GM19328 (cell line): ENCODE results near the gene ATP12A.

ENCODE experiments used
- ATAC-seq: cut with Tn5 transposase; IDR thresholded peaks from one replicate; pipeline ENCODE4 v1.9.1; 2021; ENCODE audit warnings: mild to moderate bottlenecking, moderate library complexity; ENCODE audit not compliant: unreplicated experiment

The ATP12A gene

DNA sequence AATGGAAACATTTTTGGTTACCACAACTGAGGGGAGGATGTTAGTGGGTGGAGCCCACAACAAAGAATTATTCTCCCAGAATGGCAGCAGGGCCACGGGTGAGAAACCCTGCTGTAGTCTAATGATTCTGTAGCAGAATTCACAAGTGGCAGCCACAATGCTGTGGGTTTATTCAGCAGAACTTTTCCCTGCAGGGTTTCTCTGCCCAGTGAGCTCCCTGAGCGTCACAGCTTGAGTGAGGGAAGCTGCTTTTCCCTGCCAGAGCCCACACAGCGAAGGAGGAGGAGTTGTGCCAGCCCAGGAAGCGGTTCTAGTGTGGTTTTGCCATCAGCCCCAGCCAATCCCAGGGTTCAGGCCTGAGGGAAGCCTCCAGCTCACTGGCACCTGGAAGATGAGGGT, 4.4 kb downstream of the ATP12A start:
- no peak for ATAC-seq

DNA sequence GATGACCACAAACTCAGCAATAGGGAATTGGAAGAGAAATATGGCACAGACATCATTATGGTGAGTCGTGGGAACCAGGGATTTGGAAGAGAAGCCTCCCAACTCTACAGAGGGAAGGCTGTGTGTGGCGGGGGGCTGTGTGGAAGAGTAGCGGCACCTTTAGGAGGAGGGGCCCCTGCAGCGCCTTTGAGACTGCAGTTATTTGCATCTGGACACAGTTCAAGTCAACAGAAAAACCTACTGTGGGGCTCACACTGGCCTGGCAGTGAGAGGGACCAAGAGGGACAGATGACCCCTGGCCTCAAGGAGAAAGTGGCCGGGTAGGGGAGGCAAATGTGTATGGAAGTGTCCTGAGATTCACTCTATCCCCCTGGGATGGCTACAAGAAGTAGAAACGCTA, 5.1 kb downstream of the ATP12A start:
- ATAC-seq = no peak

DNA sequence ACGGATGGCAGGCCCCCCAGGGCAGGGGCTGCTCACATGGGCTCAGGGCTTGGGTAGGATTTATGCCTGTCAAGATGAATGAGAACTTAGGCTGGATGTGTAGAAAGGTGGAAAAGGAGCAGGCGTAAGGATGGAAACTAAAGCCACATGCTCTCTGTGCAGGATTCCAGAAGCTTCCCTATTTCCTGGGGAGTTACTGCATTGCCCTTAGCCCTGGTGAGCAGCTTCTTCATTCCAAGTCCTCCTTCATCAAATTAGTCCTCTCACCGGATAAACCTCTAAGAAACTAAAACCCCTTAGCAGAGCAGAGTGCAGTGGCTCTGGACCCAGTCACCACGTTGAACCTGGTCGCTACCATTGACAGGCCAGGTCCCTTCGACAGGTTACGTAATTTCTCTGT, 7.4 kb downstream of the ATP12A start:
- no peak for ATAC-seq

DNA sequence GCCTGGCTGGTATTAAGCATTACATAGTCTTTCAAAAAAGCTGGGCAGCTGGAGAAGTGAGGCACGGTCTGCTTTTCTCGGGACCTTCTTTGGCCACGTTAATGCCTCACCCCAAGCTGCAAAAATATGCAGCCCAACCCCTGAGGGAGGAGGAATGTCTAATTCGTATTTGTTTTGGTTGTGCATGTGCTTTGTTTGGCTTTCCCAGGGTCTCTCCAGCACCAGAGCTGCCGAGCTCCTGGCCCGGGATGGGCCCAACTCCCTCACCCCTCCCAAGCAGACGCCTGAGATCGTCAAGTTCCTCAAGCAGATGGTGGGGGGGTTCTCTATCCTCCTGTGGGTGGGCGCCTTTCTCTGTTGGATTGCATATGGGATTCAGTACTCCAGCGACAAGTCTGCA, 7.9 kb downstream of the ATP12A start:
- no peak for ATAC-seq

DNA sequence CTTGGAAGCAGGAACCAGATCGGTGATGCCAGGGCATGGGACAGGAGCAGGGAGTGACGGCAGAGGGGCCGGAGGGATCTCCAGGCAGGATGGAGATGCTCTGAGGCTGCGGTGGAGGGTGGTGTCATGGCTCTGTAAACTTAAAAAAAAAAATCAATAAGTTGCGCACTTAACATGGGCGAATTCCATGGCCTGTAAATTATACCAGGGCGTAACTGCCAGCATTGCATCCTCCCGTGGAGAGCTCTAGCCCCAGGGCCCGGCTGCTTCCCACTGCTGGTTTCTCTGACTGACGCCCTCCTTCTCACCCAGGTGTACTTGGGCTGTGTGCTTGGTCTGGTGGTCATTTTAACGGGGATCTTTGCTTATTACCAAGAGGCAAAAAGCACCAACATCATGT, 8.7 kb downstream of the ATP12A start:
- no peak for ATAC-seq

DNA sequence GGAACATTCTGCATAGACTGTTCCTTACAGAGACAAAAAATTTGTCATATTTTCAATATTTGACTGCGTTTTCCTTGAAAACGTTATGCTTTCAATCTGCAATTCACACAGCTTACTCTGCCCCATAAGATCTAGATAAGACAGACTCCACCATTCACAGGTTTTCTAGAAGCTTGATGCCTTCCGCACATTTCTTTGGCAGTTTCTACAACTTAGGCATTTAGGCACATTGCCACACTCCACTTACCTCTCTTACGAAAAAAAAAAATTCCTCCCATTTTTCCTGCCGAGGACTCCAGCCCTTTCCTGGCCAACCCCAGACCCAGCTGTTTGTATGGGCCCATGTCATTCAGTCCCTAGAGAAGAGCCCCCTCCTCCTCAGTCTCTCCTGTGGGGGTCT, 11.2 kb downstream of the ATP12A start:
- no peak for ATAC-seq

DNA sequence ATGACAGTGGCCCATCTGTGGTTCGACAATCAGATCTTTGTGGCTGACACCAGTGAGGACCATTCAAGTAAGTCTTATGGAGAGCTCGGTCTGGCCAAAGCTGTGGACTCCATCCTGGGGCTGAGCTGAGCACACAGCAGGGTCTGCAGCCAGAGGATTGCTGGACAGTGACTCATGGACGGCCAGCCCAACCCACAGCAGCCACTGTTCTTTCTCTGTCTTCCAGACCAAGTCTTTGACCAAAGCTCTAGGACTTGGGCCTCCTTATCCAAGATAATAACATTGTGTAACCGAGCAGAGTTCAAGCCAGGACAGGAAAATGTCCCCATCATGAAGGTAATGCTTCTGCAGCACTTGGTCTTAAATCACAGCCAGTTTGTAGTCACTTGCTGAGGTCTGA, 12.4 kb downstream of the ATP12A start:
- no peak for ATAC-seq

DNA sequence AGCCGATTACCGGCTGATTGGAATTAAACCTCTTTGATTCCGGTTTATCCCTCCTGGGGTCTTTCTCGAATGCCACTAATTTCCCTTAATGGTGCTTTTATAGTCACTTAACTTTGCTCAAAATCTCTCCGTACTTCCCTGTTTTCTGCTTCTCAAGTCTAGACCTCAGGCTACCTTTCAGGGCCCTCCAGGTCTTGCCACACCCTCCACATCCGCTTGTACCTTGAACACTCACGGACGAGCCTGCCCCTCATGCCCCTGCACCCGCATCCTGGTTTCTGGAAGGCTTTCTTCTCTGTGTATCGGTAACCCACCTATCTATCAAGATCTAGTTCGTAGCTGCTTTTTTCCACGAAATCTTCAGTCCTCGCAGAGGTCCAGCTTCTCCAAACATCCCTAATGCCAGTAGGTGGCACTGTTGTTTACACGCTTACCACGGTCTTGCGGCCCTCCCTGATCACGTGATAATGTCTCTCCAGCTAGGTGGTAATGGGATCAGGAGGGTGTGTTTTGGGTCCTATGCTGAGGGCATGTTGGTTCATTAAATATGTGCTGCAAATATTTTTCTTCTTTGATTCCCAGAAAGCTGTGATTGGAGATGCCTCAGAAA, 13.8 kb downstream of the ATP12A start:
- ATAC-seq = no peak

DNA sequence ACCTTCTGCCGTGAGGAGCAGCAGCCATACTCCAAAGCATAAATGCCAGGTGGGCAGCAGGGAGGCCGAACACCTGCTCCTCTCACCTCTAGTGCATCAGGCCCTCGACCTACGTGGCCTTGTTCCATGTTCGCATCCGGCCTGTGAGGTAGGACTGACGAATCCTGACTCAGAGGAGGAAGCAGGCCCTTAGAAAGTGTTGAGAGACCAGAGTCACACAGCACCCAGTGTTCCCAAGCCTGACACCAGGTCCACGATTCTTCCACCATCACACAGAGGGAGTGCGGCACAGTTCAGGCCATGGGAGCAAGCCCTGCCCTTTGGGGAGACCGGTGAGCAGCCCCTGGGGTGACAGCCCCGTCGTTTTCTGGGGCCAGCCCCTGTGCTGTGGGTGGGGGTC, 14.7 kb downstream of the ATP12A start:
- ATAC-seq = no peak

DNA sequence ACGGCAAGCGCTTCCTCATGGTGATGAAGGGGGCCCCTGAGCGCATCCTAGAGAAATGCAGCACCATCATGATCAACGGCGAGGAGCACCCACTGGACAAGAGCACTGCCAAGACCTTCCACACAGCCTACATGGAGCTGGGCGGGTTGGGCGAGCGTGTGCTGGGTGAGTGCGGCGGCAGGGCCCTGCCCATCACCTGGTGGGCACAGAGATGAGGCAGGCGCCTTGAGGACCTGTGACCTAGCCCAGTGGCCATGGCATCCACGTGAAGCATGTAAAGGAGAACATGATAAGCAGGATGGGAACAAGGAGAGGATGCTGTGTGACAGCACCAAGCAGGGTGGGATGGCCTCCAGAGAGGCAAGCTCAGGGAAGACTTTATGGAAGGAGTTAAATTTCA, 18.5 kb downstream of the ATP12A start:
- no peak for ATAC-seq

DNA sequence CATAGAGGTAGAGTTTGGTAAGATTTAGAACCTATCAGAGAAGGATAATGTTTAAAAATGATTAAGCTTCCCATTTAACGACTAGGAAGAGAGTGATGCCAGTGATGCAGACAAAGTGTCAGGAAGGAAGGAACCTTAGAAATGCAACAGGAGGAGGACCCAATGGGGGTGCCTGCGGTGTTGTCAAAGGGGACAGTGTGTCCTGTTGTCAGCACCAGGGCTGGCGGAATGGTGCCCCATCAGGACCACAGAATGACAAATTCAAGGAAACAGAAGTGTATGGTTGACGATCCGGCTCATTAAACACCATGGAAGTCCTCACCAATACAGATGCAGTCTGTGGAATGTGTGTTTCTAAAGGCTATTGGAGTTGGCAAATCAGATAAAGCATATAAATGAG, 19.3 kb downstream of the ATP12A start:
- no peak for ATAC-seq

DNA sequence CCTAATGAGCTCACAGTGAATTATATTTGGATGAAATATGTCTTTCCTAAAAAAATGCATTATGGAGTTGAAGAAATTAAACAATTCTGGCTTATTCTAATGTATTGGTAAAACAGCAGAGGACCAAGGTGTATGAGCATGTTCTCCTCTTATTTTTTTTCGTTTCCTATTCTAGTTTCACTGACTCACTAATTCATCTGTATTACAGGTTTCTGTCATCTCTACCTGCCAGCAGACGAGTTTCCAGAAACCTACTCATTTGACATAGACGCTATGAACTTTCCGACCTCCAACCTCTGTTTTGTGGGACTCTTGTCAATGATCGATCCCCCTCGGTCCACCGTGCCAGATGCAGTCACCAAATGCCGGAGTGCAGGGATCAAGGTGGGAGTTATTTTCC, 20.3 kb downstream of the ATP12A start:
- ATAC-seq = no peak

DNA sequence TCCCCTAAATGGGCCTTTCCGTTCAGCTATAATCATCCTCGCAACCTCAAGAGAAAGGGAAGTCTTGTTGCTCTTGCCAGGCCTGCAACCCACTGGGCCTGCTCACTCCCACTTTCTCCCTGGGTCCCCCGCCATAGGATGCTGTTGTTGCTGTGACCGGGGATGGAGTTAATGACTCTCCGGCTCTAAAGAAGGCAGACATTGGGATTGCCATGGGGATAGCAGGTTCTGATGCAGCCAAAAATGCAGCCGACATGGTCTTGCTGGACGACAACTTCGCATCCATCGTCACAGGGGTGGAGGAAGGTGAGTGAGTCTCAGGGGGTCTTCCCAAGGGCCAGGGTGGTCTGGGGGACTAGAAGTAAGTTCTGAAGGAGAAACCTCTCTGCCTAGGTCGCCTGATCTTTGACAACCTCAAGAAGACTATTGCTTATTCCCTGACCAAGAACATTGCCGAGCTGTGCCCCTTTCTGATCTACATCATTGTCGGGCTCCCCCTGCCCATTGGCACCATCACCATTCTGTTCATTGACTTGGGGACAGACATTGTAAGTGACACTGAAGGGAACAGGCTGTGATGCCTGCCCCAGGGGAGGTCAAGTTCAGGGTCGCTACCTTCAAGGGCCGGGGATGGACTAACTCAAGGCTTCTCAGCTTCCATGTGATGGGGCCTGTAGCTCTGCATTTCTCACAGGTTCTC, 26.8 kb downstream of the ATP12A start:
- no peak for ATAC-seq

DNA sequence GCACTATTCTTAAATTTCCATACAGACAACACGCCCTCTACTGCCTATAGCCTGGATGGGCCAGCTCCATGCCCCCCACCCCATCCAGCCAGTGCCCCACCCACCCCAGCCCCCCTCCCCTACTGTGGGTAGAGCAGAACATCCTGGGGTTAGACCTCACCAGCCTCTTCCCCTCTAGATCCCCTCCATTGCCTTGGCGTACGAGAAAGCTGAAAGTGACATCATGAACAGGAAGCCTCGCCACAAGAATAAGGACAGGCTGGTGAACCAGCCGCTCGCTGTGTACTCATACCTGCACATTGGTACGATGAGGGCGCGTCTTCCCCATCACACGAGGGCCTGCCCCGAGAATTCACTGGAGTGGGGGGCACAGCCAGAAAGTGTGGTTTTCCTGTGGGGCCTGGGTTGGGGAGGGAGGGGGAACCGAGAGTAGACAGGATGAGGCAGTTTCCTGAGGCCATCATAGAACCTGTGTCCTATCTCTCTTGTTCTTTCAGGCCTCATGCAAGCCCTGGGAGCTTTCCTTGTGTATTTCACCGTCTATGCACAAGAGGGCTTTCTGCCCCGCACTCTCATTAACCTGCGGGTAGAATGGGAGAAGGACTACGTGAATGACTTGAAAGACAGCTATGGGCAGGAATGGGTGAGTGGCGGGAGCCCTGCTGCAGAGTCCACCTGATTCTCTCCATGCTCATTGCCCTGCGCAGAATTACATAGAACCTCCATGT, 29.1 kb downstream of the ATP12A start:
- ATAC-seq = no peak

DNA sequence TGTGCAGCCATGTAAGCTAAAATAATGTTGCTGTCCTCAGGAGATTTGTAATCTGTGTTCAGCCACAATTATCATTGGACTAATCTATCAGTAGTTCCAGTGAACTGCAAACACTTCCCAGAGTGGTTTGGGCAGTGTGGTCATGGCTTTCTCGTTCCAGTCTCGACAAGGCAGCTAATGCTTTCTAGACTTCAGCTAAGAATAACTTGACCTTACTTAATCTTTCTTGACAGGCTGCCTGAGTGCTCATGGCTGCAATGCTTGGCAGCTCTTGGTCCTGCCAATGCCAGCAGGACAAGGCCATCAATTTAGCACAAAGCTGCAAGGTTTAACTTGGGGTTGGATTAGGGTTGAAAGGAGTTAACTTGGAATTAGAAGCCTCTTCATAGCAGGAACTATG, 32.8 kb downstream of the ATP12A start:
- no peak for ATAC-seq

DNA sequence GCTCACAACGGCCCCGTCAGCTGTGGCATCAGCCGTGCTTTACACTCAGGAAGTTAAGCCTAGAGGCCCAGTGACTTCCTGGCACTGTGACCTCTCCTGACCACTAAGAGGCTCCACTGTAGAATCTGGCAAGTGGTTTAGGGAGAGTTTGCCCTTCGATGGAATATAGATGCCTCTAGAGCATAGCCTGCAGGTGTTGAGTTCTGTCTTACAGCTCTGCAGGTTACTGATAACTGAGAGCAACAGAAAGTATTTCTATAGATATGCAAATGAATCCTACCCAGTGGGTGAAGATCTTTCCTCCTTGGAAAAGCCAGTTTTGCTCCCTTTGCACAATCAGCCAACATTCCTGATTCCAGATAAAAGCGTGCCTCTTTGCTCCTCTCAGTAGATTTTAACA, 35.8 kb downstream of the ATP12A start:
- ATAC-seq = no peak

DNA sequence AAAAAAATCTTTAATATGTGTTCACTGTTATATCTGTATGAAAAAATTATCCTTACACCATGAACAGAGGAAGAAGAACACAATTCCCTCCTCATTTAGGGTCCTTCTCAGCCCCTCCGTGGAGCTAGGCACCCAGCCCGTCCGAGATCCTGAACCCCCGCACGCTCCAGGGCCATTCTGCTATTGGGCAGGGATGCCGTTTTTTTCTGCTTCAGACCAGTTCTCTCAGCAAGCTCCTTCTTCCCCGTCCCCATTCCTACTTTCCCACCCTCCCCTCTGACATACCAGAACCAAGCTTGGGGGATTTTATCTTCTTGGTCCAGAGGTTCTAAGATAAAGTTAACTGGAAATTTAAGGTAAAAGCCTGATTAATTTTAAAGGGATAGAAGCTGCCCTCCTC, 36.2 kb downstream of the ATP12A start:
- ATAC-seq = no peak

DNA sequence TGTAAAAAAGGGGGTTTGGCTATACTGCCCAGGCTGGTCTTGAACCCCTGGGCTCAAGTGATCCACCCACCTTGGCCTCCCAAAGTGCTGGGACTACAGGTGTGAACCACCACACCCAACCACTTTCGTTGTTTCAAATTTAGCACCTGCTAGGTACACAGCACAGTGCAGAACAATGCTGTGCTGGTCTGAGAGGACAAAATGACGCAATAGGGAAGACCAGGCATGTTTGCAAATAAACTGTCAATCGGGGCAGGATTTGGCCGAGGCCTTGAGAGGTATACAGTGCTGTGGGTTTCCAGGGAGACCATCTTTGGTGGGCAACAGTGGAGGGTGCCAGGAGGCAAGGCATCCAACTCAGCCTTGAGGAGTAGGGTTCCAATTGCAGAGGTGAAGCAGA, 37.0 kb downstream of the ATP12A start:
- ATAC-seq = no peak

DNA sequence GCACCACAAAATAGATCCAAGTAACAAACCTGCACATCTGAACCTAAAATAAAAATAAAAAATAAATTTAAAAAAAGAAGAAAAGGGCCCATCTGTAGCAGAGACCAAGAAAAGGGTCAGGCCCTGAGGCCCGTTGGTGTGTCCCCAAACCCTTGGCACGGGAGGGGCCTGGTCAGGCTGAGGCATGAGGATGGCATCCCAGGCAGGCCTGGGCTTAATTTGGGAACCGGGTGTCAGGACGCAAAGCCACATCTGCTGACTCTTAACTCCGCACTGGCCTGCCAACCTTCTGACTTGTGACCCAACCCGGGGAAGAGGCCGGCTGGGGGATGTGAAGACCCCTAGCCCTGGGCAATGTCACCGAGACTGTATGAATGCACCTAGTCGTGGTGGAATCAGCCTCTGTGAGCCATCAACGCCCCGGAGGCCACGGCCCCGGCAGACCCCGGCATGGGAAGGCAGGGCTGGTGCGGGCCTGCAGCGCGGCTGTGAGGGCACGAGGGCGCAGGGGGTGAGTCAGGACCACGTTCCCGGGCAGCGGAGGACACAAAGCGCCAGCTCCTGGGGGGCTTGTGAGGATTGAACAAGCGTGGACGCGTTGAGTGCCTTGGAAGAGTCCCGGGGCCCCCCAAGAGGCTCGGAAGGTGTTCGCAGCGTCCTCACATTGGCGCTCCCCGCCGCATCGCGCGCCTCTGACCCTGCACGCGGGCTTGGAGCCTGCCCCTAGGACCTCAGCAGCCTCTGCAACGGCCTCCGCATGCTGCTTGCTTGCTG, 38.2 kb downstream of the ATP12A start:
- ATAC-seq = no peak

DNA sequence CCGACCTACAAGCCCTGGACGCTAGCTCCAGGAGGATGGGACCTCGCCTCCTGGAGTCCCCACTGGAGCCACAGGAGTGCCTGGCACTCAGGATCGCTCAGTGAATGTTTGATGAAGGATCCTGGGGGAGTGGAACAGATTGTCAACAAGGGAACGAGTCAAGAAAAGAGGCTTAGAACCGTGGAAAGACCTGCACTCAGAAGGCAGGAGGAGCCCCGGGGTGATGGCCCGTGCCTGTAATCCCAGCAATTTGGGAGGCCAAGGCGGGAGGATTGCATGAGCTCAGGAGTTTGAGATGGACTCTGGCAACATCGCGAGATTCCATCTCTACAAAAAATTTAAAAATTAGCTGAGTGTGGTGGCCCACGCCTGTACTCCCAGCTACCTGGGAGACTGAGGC, 38.9 kb downstream of the ATP12A start:
- no peak for ATAC-seq

DNA sequence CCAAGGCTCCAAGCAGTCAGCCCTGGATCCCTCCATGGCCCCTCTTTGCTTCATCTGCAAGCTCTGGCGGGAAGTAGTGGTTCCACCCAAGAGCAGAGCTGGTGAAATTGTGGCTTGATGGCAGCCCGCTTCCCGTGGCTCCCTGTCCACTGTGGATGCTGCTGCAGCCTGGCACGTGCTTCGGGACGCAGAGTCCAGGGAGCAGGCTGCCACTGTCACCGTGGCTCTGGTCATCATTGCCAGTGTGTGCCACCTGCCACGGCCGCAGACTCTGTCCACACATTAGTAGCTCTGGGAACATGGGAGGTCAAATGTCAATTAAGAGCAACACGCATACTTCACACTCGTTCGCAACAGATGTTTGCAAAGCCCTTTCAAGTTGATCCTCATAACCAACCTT, 43.0 kb downstream of the ATP12A start:
- no peak for ATAC-seq

DNA sequence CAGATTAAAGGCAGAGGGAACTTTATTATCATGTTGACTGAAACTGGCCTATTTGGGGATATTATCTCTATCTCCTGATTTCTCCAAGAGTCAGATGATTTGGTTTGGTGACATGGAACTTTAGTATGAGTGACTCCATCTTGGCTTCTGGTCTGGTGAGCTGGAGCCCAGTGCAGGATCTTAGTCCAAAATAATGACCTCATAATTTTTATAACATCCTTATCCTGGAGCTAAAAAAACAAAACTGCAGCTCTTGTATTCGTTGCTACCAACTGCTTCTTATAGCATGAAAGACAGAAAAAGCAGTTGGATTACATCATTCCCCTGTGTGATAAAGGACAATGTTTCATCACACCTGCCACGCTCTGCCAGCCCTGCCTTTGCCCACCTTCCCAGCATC, 44.5 kb downstream of the ATP12A start:
- ATAC-seq = no peak
